OCI-LY7 (cell line): ENCODE results near the gene ZBED1. TPM values are rescaled to one million over a fixed set of nuclear protein-coding genes. Genes with fewer than 3 reads are reported as not detected.

Experiments
- BruUV-seq: library from RNA; stranded (reverse); fragments of 400-500 nt; replicated peaks from 2 replicates; lab custom pipeline; 2021; lab: Mats Ljungman, UMichigan
- CTCF ChIA-PET: fragments of 300-600 bp; sonication (Branson Sonifier 250); formaldehyde crosslinking; loops from one replicate; lab custom pipeline; 2022; ENCODE audit warnings: antibody characterized with exemption; ENCODE audit not compliant: unreplicated experiment; lab: Charles Lee
- POLR2A ChIA-PET: fragments of 300-600 bp; sonication (Branson Sonifier 250); formaldehyde crosslinking; loops from one replicate; lab custom pipeline; 2022; ENCODE audit warnings: antibody characterized with exemption; lab: Charles Lee
- DNase-seq: peaks from one replicate; pipeline ENCODE4 v3.0.0-alpha.2; 2015; ENCODE audit warnings: low spot score
- H2AFZ ChIP-seq: fragments of 200-600 bp; sonication (generic), shearing (Covaris generic); 2 replicates; pipeline ENCODE4 v1.6.1; 2014; ENCODE audit warnings: mild to moderate bottlenecking, antibody characterized with exemption, low read length, moderate library complexity
- H3K27ac ChIP-seq: fragments of 200-600 bp; sonication (generic); 2 replicates; pipeline ENCODE4 v1.5.1; 2014; ENCODE audit warnings: mixed run types, low read depth, mild to moderate bottlenecking, moderate library complexity, low read length, inconsistent platforms; ENCODE audit not compliant: poor library complexity, severe bottlenecking
- H3K36me3 ChIP-seq: fragments of 200-600 bp; sonication (generic); 2 replicates; pipeline ENCODE4 v1.6.1; 2014; ENCODE audit warnings: mild to moderate bottlenecking, antibody characterized with exemption, low read length, moderate library complexity, mixed read lengths; ENCODE audit not compliant: insufficient read depth
- H3K4me1 ChIP-seq: fragments of 200-600 bp; sonication (generic); 2 replicates; pipeline ENCODE4 v1.5.1; 2014; ENCODE audit warnings: mild to moderate bottlenecking, low read length; ENCODE audit not compliant: insufficient read depth, poor library complexity, severe bottlenecking
- H3K4me2 ChIP-seq: fragments of 200-600 bp; sonication (generic); 2 replicates; pipeline ENCODE4 v1.6.1; 2014; ENCODE audit warnings: mild to moderate bottlenecking, low read length
- H3K4me3 ChIP-seq: fragments of 200-600 bp; sonication (generic); 2 replicates; pipeline ENCODE4 v1.5.1; 2014; ENCODE audit warnings: mild to moderate bottlenecking, low read depth, low read length; ENCODE audit not compliant: poor library complexity, severe bottlenecking
- H3K79me2 ChIP-seq: fragments of 200-600 bp; sonication (generic); 2 replicates; pipeline ENCODE4 v1.6.1; 2016; ENCODE audit warnings: low read depth, mild to moderate bottlenecking, low read length, moderate library complexity, mixed read lengths; ENCODE audit not compliant: insufficient read depth
- H3K9me2 ChIP-seq: fragments of 200-600 bp; sonication (generic); 2 replicates; pipeline ENCODE4 v1.6.1; 2016; ENCODE audit warnings: mild to moderate bottlenecking, low read length, mixed read lengths; ENCODE audit not compliant: insufficient read depth
- H3K9me3 ChIP-seq: fragments of 200-600 bp; sonication (generic); 2 replicates; pipeline ENCODE4 v1.6.1; 2014; ENCODE audit warnings: mild to moderate bottlenecking, mixed run types, low read length, mixed read lengths
- H4K20me1 ChIP-seq: fragments of 200-600 bp; sonication (generic); 2 replicates; pipeline ENCODE4 v1.6.1; 2014; ENCODE audit warnings: mild to moderate bottlenecking, antibody characterized with exemption, low read length, moderate library complexity, mixed read lengths; ENCODE audit not compliant: insufficient read depth
- CTCF ChIP-seq: fragments of 200-600 bp; sonication (generic); conservative IDR thresholded peaks from 2 replicates; pipeline ENCODE4 v1.5.1; 2014; ENCODE audit warnings: mild to moderate bottlenecking, antibody characterized with exemption, low read length, moderate library complexity, mixed read lengths
- EZH2phosphoT487 ChIP-seq: fragments of 200-600 bp; sonication (generic); IDR thresholded peaks from 2 replicates; pipeline ENCODE4 v1.6.1; 2018; ENCODE audit warnings: low read depth, borderline replicate concordance, mild to moderate bottlenecking, mixed run types, antibody characterized with exemption, low read length, moderate library complexity, mixed read lengths
- intact Hi-C: fragments of 100-400 bp; cut with micrococcal nuclease; formaldehyde crosslinking; loops from one replicate; pipeline ENCODE4 v1.10.0; 2022; ENCODE audit not compliant: unreplicated experiment
- total RNA-seq, 2 experiments: library from RNA; depleted of rRNA in 1 of 2; stranded (reverse); fragments of >200 nt in 1 of 2; shearing (Covaris generic) in 1 of 2; gene quantifications; 2 replicates each; pipeline ENCODE4 v1.2.3, GENCODE V29; 2014 to 2022

ZBED1 gene
- total RNA-seq, 2 experiments from 2014 or later = 57.6 to 58.7 TPM

GRCh38 chrX:2487366-2487765 is 13.4 kb downstream of the ZBED1 start:
- H3K27ac ChIP-seq = no peak overlapping the region
- TF ChIP-seq CTCF (no peak), EZH2phosphoT487 (no peak)

GRCh38 chrX:2486476-2487133 is 14.2 kb downstream of the ZBED1 start:
- BruUV-seq = no TSS peak

More at GRCh38 chrX:2487366-2487765, 13.4 kb downstream of the ZBED1 start:
- Histone ChIP-seq H3K4me1 (peaks cover 17% of the 10 kb centered on the region), H3K4me3 (no peak overlapping the region), H3K4me2 (no peak overlapping the region), H2AFZ (no peak overlapping the region), H3K79me2 (peaks cover 17% of the 10 kb centered on the region; the same call in 1 of the 2 replicates), H3K9me2 (no peaks in the 10 kb centered on the region), H4K20me1 (no peaks in the 10 kb centered on the region), H3K9me3 (no peaks in the 10 kb centered on the region), H3K36me3 (peaks cover 62% of the 10 kb centered on the region)
- ChIA-PET CTCF (no interaction called here), POLR2A (no interaction called here)
- no peak for DNase-seq
- intact Hi-C loops = no loop called here
- BruUV-seq = no TSS peak

More at GRCh38 chrX:2486476-2487133, 14.2 kb downstream of the ZBED1 start:
- Histone ChIP-seq H3K4me1 (peaks cover 10% of the 10 kb centered on the region), H3K9me2 (no peaks in the 10 kb centered on the region), H4K20me1 (no peaks in the 10 kb centered on the region), H3K9me3 (no peaks in the 10 kb centered on the region), H3K4me2 (no peak overlapping the region), H2AFZ (no peak overlapping the region), H3K79me2 (peaks cover 11% of the 10 kb centered on the region; the same call in 1 of the 2 replicates), H3K36me3 (peaks cover 62% of the 10 kb centered on the region), H3K4me3 (no peak overlapping the region), H3K27ac (no peak overlapping the region)
- ChIA-PET POLR2A (no interaction called here), CTCF (no interaction called here)
- TF ChIP-seq EZH2phosphoT487 (no peak), CTCF (no peak)
- no peak for DNase-seq
- intact Hi-C loops = no loop called here
